PC-3 (cell line): ENCODE results near the gene RABGEF1. TPM values are rescaled to one million over a fixed set of nuclear protein-coding genes. Genes with fewer than 3 reads are reported as not detected.
A peak's percentile ranks its signal among the peaks of the same experiment; 100 is the strongest.

Source experiments
- ATAC-seq: fragments of 200-7000 bp; cut with Tn5 transposase; 2 replicates; pipeline ENCODE4 v1.9.1; 2020; ENCODE audit warnings: mild to moderate bottlenecking, moderate library complexity
- BruUV-seq: library from RNA; stranded (reverse); fragments of 400-500 nt; replicated peaks from 2 replicates; lab custom pipeline; 2021; lab: Mats Ljungman, UMichigan
- CTCF ChIA-PET: fragments of 300-600 bp; sonication (Branson Sonifier 250); formaldehyde crosslinking; loops from one replicate; lab custom pipeline; 2022; ENCODE audit warnings: antibody characterized with exemption; lab: Charles Lee
- POLR2A ChIA-PET: fragments of 300-600 bp; sonication (Branson Sonifier 250); formaldehyde crosslinking; loops from one replicate; lab custom pipeline; 2022; ENCODE audit warnings: antibody characterized with exemption; ENCODE audit not compliant: unreplicated experiment; lab: Charles Lee
- DNase-seq: peaks from one replicate; pipeline ENCODE4 v3.0.0-alpha.2; 2015
- H2AFZ ChIP-seq: fragments of 300-600 bp; sonication (generic); 2 replicates; pipeline ENCODE4 v1.6.0; 2016; ENCODE audit warnings: antibody characterized with exemption, low read length
- H3F3A ChIP-seq: fragments of 300-600 bp; sonication (generic); one replicate; pipeline ENCODE4 v1.6.0; 2017; ENCODE audit warnings: antibody characterized with exemption, low read length, control low read depth, mild to moderate bottlenecking; ENCODE audit not compliant: unreplicated experiment
- H3K27ac ChIP-seq: fragments of 300-600 bp; sonication (generic); 2 replicates; pipeline ENCODE4 v1.5.1; 2016; ENCODE audit warnings: mild to moderate bottlenecking, low read length
- H3K27me3 ChIP-seq: fragments of 300-600 bp; sonication (generic); 2 replicates; pipeline ENCODE4 v1.6.1; 2016; ENCODE audit warnings: low read length, mixed read lengths
- H3K36me3 ChIP-seq: fragments of 300-600 bp; sonication (generic); 2 replicates; pipeline ENCODE4 v1.6.1; 2016; ENCODE audit warnings: low read depth, mixed run types, low read length, mixed read lengths
- H3K4me1 ChIP-seq: fragments of 300-600 bp; sonication (generic); 2 replicates; pipeline ENCODE4 v1.5.1; 2016; ENCODE audit warnings: low read length; ENCODE audit not compliant: insufficient read depth
- H3K4me2 ChIP-seq: fragments of 300-600 bp; sonication (generic); 2 replicates; pipeline ENCODE4 v1.6.0; 2016; ENCODE audit warnings: low read length
- H3K4me3 ChIP-seq: fragments of 300-600 bp; sonication (generic); 2 replicates; pipeline ENCODE4 v1.5.1; 2016; ENCODE audit warnings: mild to moderate bottlenecking, low read length, mixed read lengths
- H3K79me2 ChIP-seq: fragments of 300-600 bp; sonication (generic); 2 replicates; pipeline ENCODE4 v1.6.1; 2017; ENCODE audit warnings: low read length, mixed read lengths
- H3K9ac ChIP-seq: fragments of 300-600 bp; sonication (generic); 2 replicates; pipeline ENCODE4 v1.6.0; 2016; ENCODE audit warnings: mild to moderate bottlenecking, low read length
- H3K9me2 ChIP-seq: fragments of 300-600 bp; sonication (generic); replicated peaks from 2 replicates; pipeline ENCODE4 v1.6.1; 2016; ENCODE audit warnings: mixed run types, low read length, mixed read lengths
- H3K9me3 ChIP-seq: fragments of 300-600 bp; sonication (generic); 2 replicates; pipeline ENCODE4 v1.6.1; 2016; ENCODE audit warnings: low read length, mixed read lengths
- H4K20me1 ChIP-seq: fragments of 300-600 bp; sonication (generic); 2 replicates; pipeline ENCODE4 v1.6.1; 2016; ENCODE audit warnings: low read length, mixed read lengths
- EZH2 ChIP-seq: fragments of 300-600 bp; sonication (generic); IDR thresholded peaks from one replicate; pipeline ENCODE4 v1.6.1; 2017; ENCODE audit warnings: antibody characterized with exemption, mild to moderate bottlenecking, low read length; ENCODE audit not compliant: unreplicated experiment
- EZH2phosphoT487 ChIP-seq: fragments of 300-600 bp; sonication (generic); IDR thresholded peaks from 2 replicates; pipeline ENCODE4 v1.6.1; 2018; ENCODE audit warnings: mild to moderate bottlenecking, antibody characterized with exemption, low read length, borderline replicate concordance
- intact Hi-C: fragments of 100-400 bp; cut with micrococcal nuclease; formaldehyde crosslinking; loops from 2 replicates; pipeline ENCODE4 v1.9.0; 2023
- total RNA-seq: library from RNA; depleted of rRNA; stranded (reverse); fragments of >200 nt; gene quantifications from 2 replicates; pipeline ENCODE4 v1.2.3, GENCODE V29; 2014
- TF ChIP-seq, protein P1 (sequence below): fragments of 300-600 bp; sonication (generic); conservative IDR thresholded peaks from 2 replicates; pipeline ENCODE4 v1.5.1; 2017; ENCODE audit warnings: antibody characterized with exemption, low read depth, mild to moderate bottlenecking, low read length

The RABGEF1 gene
- total RNA-seq, 1 experiment from 2014 or later, result 19.8 TPM

GRCh38 chr7:66736892-66737291 is 3.6 kb upstream of the RABGEF1 start:
- ATAC-seq (no peak), DNase-seq (no peak)
- Histone ChIP-seq H3K9me2 (no peaks in the 10 kb centered on the region), H3F3A (no peaks in the 10 kb centered on the region), H3K4me2 (no peak overlapping the region), H2AFZ (no peak overlapping the region), H3K4me1 (peaks cover 5% of the 10 kb centered on the region; the same call in 1 of the 2 replicates), H3K9me3 (no peaks in the 10 kb centered on the region), H3K9ac (no peak overlapping the region), H3K36me3 (0 out of 2 replicates have a peak, but pooled peaks cover 4% of the 10 kb centered on the region), H4K20me1 (no peaks in the 10 kb centered on the region), H3K27me3 (no peaks in the 10 kb centered on the region), H3K27ac (no peak overlapping the region), H3K4me3 (no peak overlapping the region), H3K79me2 (peaks cover 29% of the 10 kb centered on the region)
- CTCF ChIA-PET, result no interaction called here
- intact Hi-C loops, result no loop called here
- POLR2A ChIA-PET, result no interaction called here
- TF ChIP-seq EZH2 (no peak), EZH2phosphoT487 (no peak)
- TF ChIP-seq, protein P1, sequence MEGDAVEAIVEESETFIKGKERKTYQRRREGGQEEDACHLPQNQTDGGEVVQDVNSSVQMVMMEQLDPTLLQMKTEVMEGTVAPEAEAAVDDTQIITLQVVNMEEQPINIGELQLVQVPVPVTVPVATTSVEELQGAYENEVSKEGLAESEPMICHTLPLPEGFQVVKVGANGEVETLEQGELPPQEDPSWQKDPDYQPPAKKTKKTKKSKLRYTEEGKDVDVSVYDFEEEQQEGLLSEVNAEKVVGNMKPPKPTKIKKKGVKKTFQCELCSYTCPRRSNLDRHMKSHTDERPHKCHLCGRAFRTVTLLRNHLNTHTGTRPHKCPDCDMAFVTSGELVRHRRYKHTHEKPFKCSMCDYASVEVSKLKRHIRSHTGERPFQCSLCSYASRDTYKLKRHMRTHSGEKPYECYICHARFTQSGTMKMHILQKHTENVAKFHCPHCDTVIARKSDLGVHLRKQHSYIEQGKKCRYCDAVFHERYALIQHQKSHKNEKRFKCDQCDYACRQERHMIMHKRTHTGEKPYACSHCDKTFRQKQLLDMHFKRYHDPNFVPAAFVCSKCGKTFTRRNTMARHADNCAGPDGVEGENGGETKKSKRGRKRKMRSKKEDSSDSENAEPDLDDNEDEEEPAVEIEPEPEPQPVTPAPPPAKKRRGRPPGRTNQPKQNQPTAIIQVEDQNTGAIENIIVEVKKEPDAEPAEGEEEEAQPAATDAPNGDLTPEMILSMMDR, result no peak
- no TSS peak for BruUV-seq

GRCh38 chr7:66737667-66738066 is 2.9 kb upstream of the RABGEF1 start:
- H3K79me2 ChIP-seq, result peaks cover 36% of the 10 kb centered on the region
- no peaks in the 10 kb centered on the region for H3K27me3 ChIP-seq
- H3K9ac ChIP-seq, result no peak overlapping the region
- POLR2A ChIA-PET, result interaction anchor here (0.6 kb wide), 1 partner anchor 126 kb away, joined by 3 read pairs; no protein-coding TSS in a partner anchor
- TF ChIP-seq EZH2 (no peak), EZH2phosphoT487 (no peak)
- TF ChIP-seq, protein P1, result no peak
- no peaks in the 10 kb centered on the region for H3K9me3 ChIP-seq
- CTCF ChIA-PET, result no interaction called here
- DNase-seq (no peak), ATAC-seq (no peak)
- BruUV-seq, result no TSS peak
- no peak overlapping the region for H2AFZ ChIP-seq
- no peak overlapping the region for H3K4me2 ChIP-seq
- H4K20me1 ChIP-seq, result no peaks in the 10 kb centered on the region
- H3K36me3 ChIP-seq, result 0 out of 2 replicates have a peak, but pooled peaks cover 4% of the 10 kb centered on the region
- intact Hi-C loops, result no loop called here
- no peak overlapping the region for H3K4me3 ChIP-seq
- H3K9me2 ChIP-seq, result no peaks in the 10 kb centered on the region
- no peaks in the 10 kb centered on the region for H3F3A ChIP-seq
- no peak overlapping the region for H3K27ac ChIP-seq
- H3K4me1 ChIP-seq, result peaks cover 8% of the 10 kb centered on the region; the same call in 1 of the 2 replicates

DNA sequence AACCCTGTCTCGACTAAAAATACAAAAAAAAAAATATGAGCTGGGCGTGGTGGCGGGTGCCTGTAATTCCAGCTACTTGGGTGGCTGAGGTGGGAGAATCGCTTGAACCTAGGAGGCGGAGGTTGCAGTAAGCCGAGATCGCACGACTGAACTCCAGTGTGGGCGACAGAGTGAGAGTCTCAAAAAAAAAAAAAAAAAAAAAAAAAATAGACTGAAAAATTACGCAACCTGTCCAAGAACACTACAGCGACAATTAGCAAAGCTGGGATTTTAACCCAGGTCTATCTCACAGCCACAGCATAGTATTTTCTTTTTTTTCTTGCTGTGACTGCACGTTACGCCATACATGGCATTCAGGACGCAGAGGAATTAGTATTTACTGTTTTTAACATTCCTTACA is 1.1 kb upstream of the RABGEF1 start:
- Histone ChIP-seq H3K4me1 (peaks cover 12% of the 10 kb centered on the region; the same call in 1 of the 2 replicates), H3K9ac (peak overlapping the region; percentile 92; the same call in 1 of the 2 replicates), H3F3A (no peaks in the 10 kb centered on the region), H3K27ac (no peak overlapping the region), H3K4me3 (peak overlapping the region; percentile 100), H3K9me3 (no peaks in the 10 kb centered on the region), H4K20me1 (no peaks in the 10 kb centered on the region), H3K36me3 (0 out of 2 replicates have a peak, but pooled peaks cover 4% of the 10 kb centered on the region), H3K4me2 (peak overlapping the region; percentile 90), H3K9me2 (no peaks in the 10 kb centered on the region), H2AFZ (no peak overlapping the region), H3K79me2 (peaks cover 53% of the 10 kb centered on the region), H3K27me3 (no peaks in the 10 kb centered on the region)
- ChIA-PET POLR2A (interaction anchor here (0.6 kb wide), 1 partner anchor 138 kb away, joined by 15 read pairs; no protein-coding TSS in a partner anchor), CTCF (no interaction called here)
- intact Hi-C loops, result no loop called here
- BruUV-seq, result no TSS peak
- ATAC-seq, result no peak
- no peak for TF ChIP-seq EZH2
- no peak for TF ChIP-seq EZH2phosphoT487
- TF ChIP-seq, protein P1, result no peak
- DNase-seq, result no peak
